ENCODE results near the gene DUSP8.

DNA sequence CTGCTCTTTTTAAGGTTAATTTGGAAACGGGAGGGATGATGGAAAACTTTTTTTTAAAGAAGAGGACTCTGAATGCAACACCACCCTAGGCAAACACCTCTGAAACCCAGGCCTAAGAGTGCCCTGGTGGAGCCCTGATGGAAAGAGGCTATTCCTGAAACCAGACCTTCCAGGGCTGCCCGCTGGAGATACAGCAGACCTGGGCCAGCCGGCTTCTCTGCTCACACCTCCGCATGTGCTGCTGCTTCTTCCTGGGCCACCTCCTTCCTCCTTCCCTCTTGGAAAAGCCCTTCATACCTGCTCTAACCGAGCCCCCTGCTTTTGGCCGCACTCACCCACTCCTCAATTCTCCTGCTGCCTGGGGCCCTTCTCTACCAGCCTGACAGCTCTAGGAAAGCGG is 37.9 kb downstream of the DUSP8 start:
- TF ChIP-seq, protein P1, sequence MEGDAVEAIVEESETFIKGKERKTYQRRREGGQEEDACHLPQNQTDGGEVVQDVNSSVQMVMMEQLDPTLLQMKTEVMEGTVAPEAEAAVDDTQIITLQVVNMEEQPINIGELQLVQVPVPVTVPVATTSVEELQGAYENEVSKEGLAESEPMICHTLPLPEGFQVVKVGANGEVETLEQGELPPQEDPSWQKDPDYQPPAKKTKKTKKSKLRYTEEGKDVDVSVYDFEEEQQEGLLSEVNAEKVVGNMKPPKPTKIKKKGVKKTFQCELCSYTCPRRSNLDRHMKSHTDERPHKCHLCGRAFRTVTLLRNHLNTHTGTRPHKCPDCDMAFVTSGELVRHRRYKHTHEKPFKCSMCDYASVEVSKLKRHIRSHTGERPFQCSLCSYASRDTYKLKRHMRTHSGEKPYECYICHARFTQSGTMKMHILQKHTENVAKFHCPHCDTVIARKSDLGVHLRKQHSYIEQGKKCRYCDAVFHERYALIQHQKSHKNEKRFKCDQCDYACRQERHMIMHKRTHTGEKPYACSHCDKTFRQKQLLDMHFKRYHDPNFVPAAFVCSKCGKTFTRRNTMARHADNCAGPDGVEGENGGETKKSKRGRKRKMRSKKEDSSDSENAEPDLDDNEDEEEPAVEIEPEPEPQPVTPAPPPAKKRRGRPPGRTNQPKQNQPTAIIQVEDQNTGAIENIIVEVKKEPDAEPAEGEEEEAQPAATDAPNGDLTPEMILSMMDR (IDR thresholded peaks at IDR 0.05), result no peak
- TF ChIP-seq POLR2A (IDR thresholded peaks at IDR 0.05; ENCODE audit: low read length), result no peak

Data from A549 (cell line).